HepG2 (cell line): Measurements from ENCODE around the gene PPP1R18. TPM values are rescaled to one million over a fixed set of nuclear protein-coding genes. Genes with fewer than 3 reads are reported as not detected.
A peak's percentile ranks its signal among the peaks of the same experiment; 100 is the strongest.

ENCODE experiments used
- HNF4G ChIP-seq, 2 experiments: sonication (generic) in 1 of 2; formaldehyde crosslinking in 1 of 2; IDR thresholded peaks; 2 replicates each; pipeline versions ENCODE4 v1.4.0 to v1.6.1; 2011 to 2020; ENCODE audit warnings: borderline replicate concordance in 2 of 2, low read depth in 2 of 2, mild to moderate bottlenecking in 2 of 2, low read length in 1 of 2, missing genetic modification reagents in 1 of 2, moderate library complexity in 1 of 2
- KDM5B ChIP-seq: sonication (generic); formaldehyde crosslinking; IDR thresholded peaks from 2 replicates; pipeline ENCODE4 v1.4.0; 2020; ENCODE audit warnings: missing genetic modification reagents, mild to moderate bottlenecking, borderline replicate concordance
- MZF1 ChIP-seq: sonication (generic); formaldehyde crosslinking; IDR thresholded peaks from 2 replicates; pipeline ENCODE4 v1.8.1; 2023; ENCODE audit warnings: mild to moderate bottlenecking, missing genetic modification reagents, borderline replicate concordance
- PHF20 ChIP-seq: sonication (generic); formaldehyde crosslinking; IDR thresholded peaks from 2 replicates; pipeline ENCODE4 v1.5.0; 2020; ENCODE audit warnings: mild to moderate bottlenecking, missing genetic modification reagents
- RXRA ChIP-seq: sonication (generic); formaldehyde crosslinking; IDR thresholded peaks from 2 replicates; pipeline ENCODE4 v1.5.1; 2020; ENCODE audit warnings: missing genetic modification reagents
- ZBTB42 ChIP-seq: sonication (generic); formaldehyde crosslinking; IDR thresholded peaks from 2 replicates; pipeline ENCODE4 v1.5.0; 2020; ENCODE audit warnings: mild to moderate bottlenecking, missing genetic modification reagents
- ZNF296 ChIP-seq: sonication (generic); formaldehyde crosslinking; conservative IDR thresholded peaks from 2 replicates; pipeline ENCODE4 v1.5.0; 2020; ENCODE audit warnings: mild to moderate bottlenecking, missing genetic modification reagents
- ZNF333 ChIP-seq: sonication (generic); formaldehyde crosslinking; IDR thresholded peaks from 2 replicates; pipeline ENCODE4 v1.4.0; 2020; ENCODE audit warnings: mild to moderate bottlenecking, missing genetic modification reagents, borderline replicate concordance
- ZNF556 ChIP-seq: sonication (generic); formaldehyde crosslinking; IDR thresholded peaks from 2 replicates; pipeline ENCODE4 v1.4.0; 2020; ENCODE audit warnings: mild to moderate bottlenecking, missing genetic modification reagents, borderline replicate concordance
- ZNF557 ChIP-seq: sonication (generic); formaldehyde crosslinking; IDR thresholded peaks from 2 replicates; pipeline ENCODE4 v1.4.0; 2020; ENCODE audit warnings: missing genetic modification reagents
- ZNF687 ChIP-seq: sonication (generic); formaldehyde crosslinking; IDR thresholded peaks from 2 replicates; pipeline ENCODE4 v1.5.1; 2020; ENCODE audit warnings: mild to moderate bottlenecking, missing genetic modification reagents, moderate library complexity
- ZNF749 ChIP-seq: sonication (generic); formaldehyde crosslinking; IDR thresholded peaks from 2 replicates; pipeline ENCODE4 v1.8.0; 2022; ENCODE audit warnings: mild to moderate bottlenecking, missing genetic modification reagents, moderate library complexity, borderline replicate concordance
- ZNF772 ChIP-seq: sonication (generic); formaldehyde crosslinking; IDR thresholded peaks from 2 replicates; pipeline ENCODE4 v1.5.0; 2020; ENCODE audit warnings: mild to moderate bottlenecking, missing genetic modification reagents
- ZNF784 ChIP-seq: sonication (generic); formaldehyde crosslinking; IDR thresholded peaks from 2 replicates; pipeline ENCODE4 v1.5.1; 2020; ENCODE audit warnings: missing genetic modification reagents, mild to moderate bottlenecking, borderline replicate concordance
- polyA plus RNA-seq, 8 experiments: library from polyadenylated mRNA; depleted of rRNA in 3 of 8; stranded (reverse) in 7 of 8; unstranded in 1 of 8; fragments of >200 nt; fragmentation: Illumina TruSeq in 4 of 8; extraction: Trizol in 4 of 8; gene quantifications; 2 replicates each; pipeline versions ENCODE4 v1.2.1 to v1.2.3, GENCODE V29; 2011 to 2016; ENCODE audit warnings: low read depth in 4 of 8, missing spikeins in 1 of 8, mixed read lengths in 1 of 8; ENCODE audit not compliant: insufficient read depth in 1 of 8
- total RNA-seq, 5 experiments: library from RNA; depleted of rRNA; stranded (reverse); fragments of >200 nt; fragmentation: Illumina TruSeq; extraction: Trizol; gene quantifications; 2 replicates each; pipeline ENCODE4 v1.2.3, GENCODE V29; 2016; ENCODE audit warnings: low read depth in 1 of 5
- TF ChIP-seq, protein P1 (sequence below): sonication (generic); formaldehyde crosslinking; IDR thresholded peaks from 2 replicates; pipeline ENCODE4 v1.5.0; 2020; ENCODE audit warnings: missing genetic modification reagents
- TF ChIP-seq, protein P2 (sequence below): sonication (generic); IDR thresholded peaks from 2 replicates; pipeline ENCODE4 v1.6.1; 2016; ENCODE audit warnings: low read depth, borderline replicate concordance
- TF ChIP-seq, protein P3 (sequence below): sonication (generic); formaldehyde crosslinking; IDR thresholded peaks from 2 replicates; pipeline ENCODE4 v1.4.0; 2020; ENCODE audit warnings: missing genetic modification reagents, low read depth, mild to moderate bottlenecking, borderline replicate concordance

PPP1R18 gene
- total and polyA plus RNA-seq, 2 of the 13 experiments (the other 11 are each of a cell fraction or from before 2014, with no cell fraction given), result 4.9 to 9.2 TPM

DNA sequence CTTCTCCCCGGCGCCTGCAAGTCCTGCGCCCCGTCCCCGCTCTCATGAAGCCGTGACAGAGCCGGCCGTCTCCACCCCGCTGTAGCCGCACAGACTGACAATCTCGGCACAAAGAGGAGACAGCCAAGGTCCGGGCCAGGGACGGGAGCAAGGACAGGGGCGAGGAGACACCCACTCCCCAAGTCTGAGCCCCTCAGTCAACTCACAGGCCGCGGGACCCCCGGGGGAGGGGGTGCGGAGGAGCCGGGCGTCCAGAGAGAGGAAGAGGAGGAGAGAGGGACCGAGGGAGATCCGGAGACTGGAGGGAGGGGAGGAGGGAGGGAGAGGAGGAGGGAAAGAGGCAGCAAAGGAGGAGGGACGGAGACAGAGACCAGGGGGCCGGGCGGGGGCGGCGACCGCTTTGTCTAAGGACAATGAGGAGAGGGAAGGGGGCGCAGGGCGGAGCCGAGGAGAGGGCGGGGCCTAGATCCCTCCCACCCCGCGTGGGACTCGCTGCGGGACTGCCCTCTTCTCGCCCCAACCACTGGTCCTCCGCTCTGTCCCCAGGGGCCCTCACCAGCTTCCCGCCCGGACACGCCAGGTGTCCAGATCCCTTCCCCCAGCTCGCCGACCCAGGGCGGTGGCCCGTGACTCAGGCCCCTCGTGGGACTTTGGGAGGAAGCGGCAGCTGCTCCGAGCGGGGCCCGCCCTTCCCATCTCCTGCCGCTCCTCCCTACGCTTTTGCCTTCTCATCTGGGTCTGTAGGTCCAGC is 638 bp upstream of the PPP1R18 start (continued):
- TF ChIP-seq ZNF557 (no peak), ZNF333 (CRISPR knock-in tag) (peak; percentile 73; the same call in 1 of the 2 replicates), RXRA (CRISPR knock-in tag) (peak; percentile 38), HNF4G (IDR thresholded peaks at IDR 0.05; ENCODE audit: borderline replicate concordance, low read depth, low read length) (no peak), HNF4G (CRISPR knock-in tag; IDR thresholded peaks at IDR 0.05; ENCODE audit: borderline replicate concordance, low read depth) (0 out of 2 replicates have a peak, but pooled peaks have one; percentile 4), KDM5B (CRISPR knock-in tag) (peak; percentile 64; the same call in 1 of the 2 replicates), ZNF556 (CRISPR knock-in tag) (peak; percentile 68; the same call in 1 of the 2 replicates), ZNF687 (peak; percentile 80), ZNF749 (CRISPR knock-in tag) (no peak), PHF20 (CRISPR knock-in tag) (no peak), ZBTB42 (CRISPR knock-in tag) (0 out of 2 replicates have a peak, but pooled peaks have one; percentile 27), ZNF772 (CRISPR knock-in tag) (0 out of 2 replicates have a peak, but pooled peaks have one; percentile 6), ZNF296 (CRISPR knock-in tag) (0 out of 2 replicates have a peak, but pooled peaks have one; percentile 19), ZNF784 (CRISPR knock-in tag) (peak; percentile 55; the same call in 1 of the 2 replicates), MZF1 (CRISPR knock-in tag) (no peak)
- TF ChIP-seq, protein P1, sequence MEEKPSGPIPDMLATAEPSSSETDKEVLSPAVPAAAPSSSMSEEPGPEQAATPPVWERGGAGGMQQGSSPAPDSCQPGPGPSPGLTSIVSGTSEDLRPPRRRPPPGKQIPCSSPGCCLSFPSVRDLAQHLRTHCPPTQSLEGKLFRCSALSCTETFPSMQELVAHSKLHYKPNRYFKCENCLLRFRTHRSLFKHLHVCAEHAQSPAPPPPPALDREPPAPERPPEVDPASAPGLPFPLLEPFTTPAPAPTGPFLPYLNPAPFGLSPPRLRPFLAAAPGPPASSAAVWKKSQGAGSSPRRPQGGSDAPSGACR (CRISPR knock-in tag), result peak; percentile 82; the same call in 1 of the 2 replicates
- TF ChIP-seq, protein P2, sequence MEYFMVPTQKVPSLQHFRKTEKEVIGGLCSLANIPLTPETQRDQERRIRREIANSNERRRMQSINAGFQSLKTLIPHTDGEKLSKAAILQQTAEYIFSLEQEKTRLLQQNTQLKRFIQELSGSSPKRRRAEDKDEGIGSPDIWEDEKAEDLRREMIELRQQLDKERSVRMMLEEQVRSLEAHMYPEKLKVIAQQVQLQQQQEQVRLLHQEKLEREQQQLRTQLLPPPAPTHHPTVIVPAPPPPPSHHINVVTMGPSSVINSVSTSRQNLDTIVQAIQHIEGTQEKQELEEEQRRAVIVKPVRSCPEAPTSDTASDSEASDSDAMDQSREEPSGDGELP, result peak; percentile 22; the same call in 1 of the 2 replicates
- TF ChIP-seq, protein P3, sequence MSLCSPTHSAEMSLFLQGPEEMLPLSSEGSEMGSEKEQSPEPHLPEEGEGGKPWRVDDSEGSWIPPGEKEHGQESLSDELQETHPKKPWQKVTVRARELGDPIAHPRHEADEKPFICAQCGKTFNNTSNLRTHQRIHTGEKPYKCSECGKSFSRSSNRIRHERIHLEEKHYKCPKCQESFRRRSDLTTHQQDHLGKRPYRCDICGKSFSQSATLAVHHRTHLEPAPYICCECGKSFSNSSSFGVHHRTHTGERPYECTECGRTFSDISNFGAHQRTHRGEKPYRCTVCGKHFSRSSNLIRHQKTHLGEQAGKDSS (CRISPR knock-in tag), result 0 out of 2 replicates have a peak, but pooled peaks have one; percentile 3
